Vagina (tissue), 2 donors: ENCODE data around the gene CCSER2.

Experiments used
- CTCF ChIP-seq, 3 experiments: fragments of 450-650 bp in 2 of 3; fragments of 200-600 bp in 1 of 3; sonication (generic) in 1 of 3; IDR thresholded peaks; one replicate each; pipeline ENCODE4 v1.5.1; 2017 to 2019; ENCODE audit warnings: antibody characterized with exemption in 3 of 3, mild to moderate bottlenecking in 2 of 3, moderate library complexity in 2 of 3
- POLR2AphosphoS5 ChIP-seq, 2 donors: sonication (generic); formaldehyde crosslinking; IDR thresholded peaks; one replicate each; pipeline ENCODE4 v1.9.0; 2017; ENCODE audit warnings: antibody characterized with exemption in 2 of 2, mild to moderate bottlenecking in 2 of 2, low read depth in 1 of 2; ENCODE audit not compliant: insufficient read depth in 1 of 2

GRCh38 chr10:84331091-84331490 is 2.7 kb downstream of the CCSER2 start:
- no peak for TF ChIP-seq CTCF (IDR thresholded peaks at IDR 0.05)
- no peak for TF ChIP-seq POLR2AphosphoS5 (IDR thresholded peaks at IDR 0.05; ENCODE audit: insufficient read depth in 1 of 2, low read depth in 1 of 2)
